Measurements from ENCODE around the gene CDPF1.

DNA sequence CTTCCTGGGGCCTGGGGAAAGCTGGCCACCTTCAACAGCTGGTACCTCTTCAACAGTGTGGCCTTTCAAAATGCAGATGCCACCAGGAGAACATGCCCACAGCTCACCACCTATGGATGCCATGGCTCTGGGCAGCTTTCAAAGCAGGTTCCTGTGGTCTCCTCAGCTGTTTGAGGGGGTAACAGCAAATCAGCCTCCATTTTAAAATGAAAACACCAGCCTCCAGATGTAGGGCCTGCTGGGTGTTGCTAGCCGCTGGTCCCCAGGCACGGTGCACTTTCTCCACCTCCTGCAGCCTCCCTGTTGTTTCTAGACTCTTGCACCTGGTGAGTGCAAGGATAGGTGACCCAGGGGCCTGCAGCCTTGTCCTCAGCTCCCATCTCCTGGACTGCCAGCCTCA lies 10.0 kb downstream of the CDPF1 start:
- TF ChIP-seq CTCF (IDR thresholded peaks at IDR 0.05) (no peak), POLR2A (IDR thresholded peaks at IDR 0.05) (no peak)

All from prostate gland (tissue), 2 donors.